Effector CD8-positive, alpha-beta T cell (primary cell): ENCODE measurements around the gene JMJD6.
"Not testable (repeated sequence)": the region's sequence is repeated elsewhere in the genome, so short reads cannot be mapped to it uniquely, and the experiment has no call there.

Source experiments
- DNase-seq: peaks from one replicate; lab custom pipeline; 2025; lab: John Stamatoyannopoulos, UW

Gene JMJD6

GRCh38 chr17:76736349-76737081 is 10.1 kb upstream of the JMJD6 start:
- DNase-seq: peak; percentile 40

GRCh38 chr17:76735586-76736348 is 9.4 kb upstream of the JMJD6 start:
- DNase-seq: no peak

GRCh38 chr17:76735006-76735405 is 8.6 kb upstream of the JMJD6 start:
- no peak for DNase-seq

- no peak for DNase-seq
These were observed 7.9 kb upstream of the JMJD6 start for GRCh38 chr17:76734080-76734840.

GRCh38 chr17:76733618-76733957 is 7.2 kb upstream of the JMJD6 start:
- DNase-seq: no peak

- DNase-seq: no peak
These were observed 6.6 kb upstream of the JMJD6 start for GRCh38 chr17:76732734-76733617.

- DNase-seq: not testable (repeated sequence)
These were observed 5.7 kb upstream of the JMJD6 start for GRCh38 chr17:76731800-76732733.

GRCh38 chr17:76727745-76728456 is 1.5 kb upstream of the JMJD6 start:
- no peak for DNase-seq

- peak; percentile 73 for DNase-seq
These were observed 641 bp upstream of the JMJD6 start, which contains the start of gene METTL23 for GRCh38 chr17:76726776-76727718. Gene METTL23 (plus strand): TSS chr17:76726839. CDS start chr17:76729711, 2,872 bp downstream.

- DNase-seq: peak; percentile 52
These were observed 701 bp downstream of the JMJD6 start for GRCh38 chr17:76725580-76726230.

GRCh38 chr17:76723812-76724211 is 2.6 kb downstream of the JMJD6 start:
- no peak for DNase-seq

- not testable (repeated sequence) for DNase-seq
These were observed 3.4 kb downstream of the JMJD6 start for GRCh38 chr17:76722977-76723376.

GRCh38 chr17:76722279-76722678 is 4.1 kb downstream of the JMJD6 start:
- DNase-seq: no peak

GRCh38 chr17:76721463-76721862 is 4.9 kb downstream of the JMJD6 start:
- DNase-seq: no peak

- DNase-seq: no peak
These were observed 5.5 kb downstream of the JMJD6 start for GRCh38 chr17:76720941-76721340.

GRCh38 chr17:76720211-76720610 is 6.2 kb downstream of the JMJD6 start:
- no peak for DNase-seq

GRCh38 chr17:76718516-76718915 is 7.9 kb downstream of the JMJD6 start:
- DNase-seq: no peak

- DNase-seq: no peak
These were observed 9.6 kb downstream of the JMJD6 start for GRCh38 chr17:76716839-76717215.
